SH-SY5Y (cell line): Measurements from ENCODE around the gene CLMN.

ENCODE experiments used
- GATA2 ChIP-seq: IDR thresholded peaks from 2 replicates; pipeline ENCODE4 v1.6.1; 2011; ENCODE audit warnings: mild to moderate bottlenecking, low read depth, low read length
- GATA3 ChIP-seq: IDR thresholded peaks from 2 replicates; pipeline ENCODE4 v1.6.1; 2011; ENCODE audit warnings: low read depth, mild to moderate bottlenecking, low read length, moderate library complexity

CLMN gene

DNA sequence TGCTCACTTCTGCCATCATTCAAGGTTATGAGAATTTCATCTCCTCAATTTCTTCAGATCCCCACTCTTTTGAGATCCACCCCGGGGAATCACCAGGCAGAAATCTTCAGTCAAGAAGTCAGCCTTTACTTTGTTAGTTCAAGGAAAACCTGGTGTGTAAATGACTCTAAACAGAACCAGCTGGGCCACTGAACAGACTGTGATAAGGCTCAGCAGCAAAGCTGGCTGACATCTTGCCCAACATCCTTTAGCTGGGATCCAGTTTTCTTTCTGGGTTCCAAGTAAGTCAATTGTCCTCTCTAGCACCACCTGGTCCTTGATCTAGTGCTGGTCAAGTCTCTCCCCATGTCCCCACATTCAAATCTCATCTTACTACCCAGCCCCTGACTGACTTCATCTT, 11.6 kb downstream of the CLMN start:
- TF ChIP-seq GATA2 (no peak), GATA3 (no peak)

DNA sequence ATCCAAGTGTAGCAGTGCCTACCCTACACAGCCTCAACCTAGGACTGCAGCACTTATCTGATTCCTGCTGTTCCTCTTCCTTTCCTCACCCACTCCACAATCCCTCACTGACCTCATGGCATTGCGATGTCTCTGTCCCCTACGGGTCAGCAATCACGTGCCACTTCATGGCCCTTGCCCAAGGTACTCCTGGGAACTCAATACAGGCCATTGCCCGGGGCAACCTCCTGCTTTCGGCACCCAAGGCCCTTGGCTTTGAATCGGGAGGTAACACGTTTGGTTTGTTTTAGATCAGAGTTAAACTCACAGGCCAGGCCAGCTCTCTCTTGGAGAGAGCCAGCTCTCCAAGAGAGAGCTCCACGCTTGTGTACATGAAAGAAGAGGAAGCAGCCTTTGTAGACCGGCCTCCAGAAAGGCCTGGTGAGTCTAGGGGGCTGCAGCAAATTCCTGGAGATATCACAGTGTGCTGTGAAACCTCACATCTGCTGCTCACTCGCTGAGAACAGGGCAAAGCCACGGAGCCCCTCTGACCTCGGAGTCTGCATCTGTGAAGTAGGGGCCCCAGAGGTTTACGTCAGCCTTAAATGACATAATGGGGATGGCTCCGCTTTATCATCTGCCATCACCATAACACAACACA, 12.2 kb downstream of the CLMN start:
- no peak for TF ChIP-seq GATA3
- TF ChIP-seq GATA2, result peak; percentile 48; the same call in 1 of the 2 replicates

DNA sequence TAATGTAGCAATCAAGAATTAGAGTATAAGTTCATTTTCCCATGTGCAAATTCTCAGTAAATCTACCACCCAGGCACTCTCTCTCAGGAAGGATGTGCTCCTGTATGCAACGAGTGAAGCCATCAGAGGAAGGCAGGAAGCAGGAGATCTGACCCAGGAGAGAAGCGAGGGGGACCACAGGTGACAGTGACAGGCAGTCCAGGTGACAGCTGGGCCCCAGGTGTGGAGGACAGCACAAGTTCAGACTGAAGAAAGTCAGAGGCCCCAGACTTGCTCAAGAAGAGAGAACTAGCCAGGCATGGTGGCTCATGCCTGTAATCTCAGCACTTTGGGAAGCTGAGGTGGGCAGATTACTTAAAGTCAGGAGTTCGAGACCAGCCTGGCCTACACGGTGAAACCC, 13.8 kb downstream of the CLMN start:
- TF ChIP-seq GATA3, result no peak
- TF ChIP-seq GATA2, result no peak

DNA sequence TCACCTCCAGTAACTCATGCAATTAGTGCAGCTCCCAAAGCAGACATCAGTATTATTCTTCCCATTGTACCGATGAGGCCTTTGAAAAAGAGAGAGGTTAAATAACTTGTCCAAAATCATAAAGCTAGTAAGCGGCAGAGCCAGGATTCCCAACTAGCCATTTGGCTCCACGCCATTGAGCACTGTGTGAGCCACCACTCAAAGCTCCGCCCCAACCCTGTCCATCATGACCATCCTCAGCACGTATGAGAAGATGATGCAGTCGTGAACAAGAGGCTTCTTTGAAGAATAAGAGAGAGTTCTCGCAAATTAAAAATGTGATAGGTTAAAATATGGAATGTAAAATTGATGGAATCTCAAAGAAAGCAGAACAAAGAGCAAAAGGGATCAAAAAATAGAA, 14.6 kb downstream of the CLMN start:
- TF ChIP-seq GATA2 (no peak), GATA3 (no peak)

DNA sequence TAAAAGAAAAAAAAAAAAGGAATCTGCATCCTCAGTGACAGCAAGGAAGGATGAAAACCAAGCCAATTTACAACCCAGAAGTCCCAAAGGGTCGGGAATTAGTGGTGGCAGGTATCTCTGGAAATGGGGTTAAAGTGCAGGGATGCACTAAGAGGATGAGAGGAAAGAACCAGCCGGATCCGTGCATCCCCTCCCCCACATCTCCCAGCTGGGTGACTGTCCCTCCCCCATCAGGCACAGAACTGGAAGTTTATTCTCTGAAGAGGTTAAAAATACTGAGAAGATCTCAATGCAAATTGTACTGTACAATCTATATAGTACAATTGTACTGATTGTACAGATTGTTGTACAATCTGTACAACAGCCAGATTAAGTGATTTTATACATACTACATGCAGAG, 15.4 kb downstream of the CLMN start:
- TF ChIP-seq GATA3, result no peak
- TF ChIP-seq GATA2, result no peak

DNA sequence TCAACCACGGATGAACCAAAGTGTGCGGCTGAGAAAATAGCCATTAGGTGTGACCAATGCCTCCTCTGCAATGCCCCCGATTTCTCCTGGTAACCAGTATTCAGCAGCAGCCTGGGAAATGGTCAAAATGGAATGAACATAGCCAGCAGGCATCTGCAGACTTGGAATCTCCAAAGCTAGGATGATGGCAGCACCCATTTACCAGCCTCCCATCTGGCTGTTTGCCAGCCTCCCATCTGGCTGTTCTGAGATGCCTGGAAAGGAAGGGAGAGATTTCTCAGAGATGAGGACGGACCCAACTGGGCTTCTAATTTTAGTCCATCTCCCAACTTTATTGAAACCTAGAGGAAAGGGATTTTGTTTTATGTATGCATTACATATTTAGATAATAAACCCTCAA, 16.2 kb downstream of the CLMN start:
- peak; percentile 51 for TF ChIP-seq GATA2
- TF ChIP-seq GATA3, result no peak

DNA sequence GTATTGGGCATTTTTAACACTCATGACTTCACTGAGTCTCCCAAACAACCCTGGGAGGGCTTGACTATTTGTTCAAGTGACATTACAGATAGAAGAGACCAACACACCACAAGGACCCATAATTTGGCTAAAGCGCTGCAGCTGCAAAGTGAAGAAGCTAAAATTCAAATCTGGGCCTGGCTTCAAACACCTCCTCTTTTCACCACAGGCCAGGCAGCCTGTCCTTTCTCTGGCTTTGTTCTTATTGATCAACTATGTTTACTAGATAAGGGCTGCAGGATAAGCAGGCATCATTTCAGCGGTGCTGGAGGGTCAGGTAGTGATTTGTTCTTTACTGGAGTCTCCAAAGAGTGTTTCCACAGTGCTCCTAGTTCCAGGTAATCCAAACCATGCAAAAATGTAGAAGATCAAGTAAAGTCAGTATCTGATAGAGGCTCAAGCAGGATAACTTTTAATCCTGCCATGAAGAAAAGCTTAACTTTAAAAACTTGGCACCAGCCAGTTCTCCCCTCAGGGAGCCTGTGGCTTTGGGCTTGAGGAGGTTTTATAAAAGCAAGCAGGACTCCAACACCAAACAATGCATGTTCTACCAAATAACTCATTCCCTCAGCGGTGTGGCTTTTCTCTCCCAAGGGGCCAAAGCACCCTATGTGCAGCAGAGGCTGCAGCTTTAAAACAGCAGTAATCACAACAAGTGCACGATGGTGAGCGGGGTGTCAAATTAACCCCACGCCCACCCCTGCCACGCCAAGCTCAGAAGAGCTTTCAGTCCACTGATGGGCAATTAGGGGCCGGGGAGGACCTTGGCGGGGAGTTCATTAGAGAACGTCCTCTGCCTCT, 16.8 kb downstream of the CLMN start:
- no peak for TF ChIP-seq GATA2
- TF ChIP-seq GATA3, result no peak

DNA sequence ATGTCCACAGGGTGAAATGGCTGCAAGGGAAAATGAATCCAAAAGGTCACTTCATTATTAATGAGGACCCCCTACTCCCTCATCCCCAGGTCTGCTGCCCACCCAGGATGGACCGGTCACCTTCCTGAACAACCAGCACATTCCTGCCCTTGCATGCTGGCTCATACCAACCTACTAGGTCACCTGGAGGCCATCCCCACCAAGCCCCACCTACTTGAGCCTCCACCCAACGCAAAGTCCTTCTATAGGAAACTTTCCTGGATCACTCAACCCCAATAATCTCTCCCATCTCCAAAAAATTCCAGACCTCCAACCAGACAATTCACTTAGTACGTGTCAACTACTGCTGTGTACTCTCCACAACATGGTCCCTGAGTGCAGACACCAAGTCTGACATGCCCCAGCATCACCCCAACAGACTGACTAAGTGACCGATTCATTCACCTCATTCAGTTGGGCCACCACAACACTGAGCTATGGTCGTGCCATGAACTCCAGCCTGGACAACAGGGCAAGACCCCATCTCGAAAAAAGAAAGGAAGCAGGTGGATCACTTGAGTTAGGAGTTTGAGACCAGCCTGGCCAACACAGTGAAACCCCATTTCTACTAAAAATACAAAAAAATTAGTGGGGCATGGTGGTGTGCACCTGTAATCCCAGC, 18.1 kb downstream of the CLMN start:
- no peak for TF ChIP-seq GATA3
- no peak for TF ChIP-seq GATA2

DNA sequence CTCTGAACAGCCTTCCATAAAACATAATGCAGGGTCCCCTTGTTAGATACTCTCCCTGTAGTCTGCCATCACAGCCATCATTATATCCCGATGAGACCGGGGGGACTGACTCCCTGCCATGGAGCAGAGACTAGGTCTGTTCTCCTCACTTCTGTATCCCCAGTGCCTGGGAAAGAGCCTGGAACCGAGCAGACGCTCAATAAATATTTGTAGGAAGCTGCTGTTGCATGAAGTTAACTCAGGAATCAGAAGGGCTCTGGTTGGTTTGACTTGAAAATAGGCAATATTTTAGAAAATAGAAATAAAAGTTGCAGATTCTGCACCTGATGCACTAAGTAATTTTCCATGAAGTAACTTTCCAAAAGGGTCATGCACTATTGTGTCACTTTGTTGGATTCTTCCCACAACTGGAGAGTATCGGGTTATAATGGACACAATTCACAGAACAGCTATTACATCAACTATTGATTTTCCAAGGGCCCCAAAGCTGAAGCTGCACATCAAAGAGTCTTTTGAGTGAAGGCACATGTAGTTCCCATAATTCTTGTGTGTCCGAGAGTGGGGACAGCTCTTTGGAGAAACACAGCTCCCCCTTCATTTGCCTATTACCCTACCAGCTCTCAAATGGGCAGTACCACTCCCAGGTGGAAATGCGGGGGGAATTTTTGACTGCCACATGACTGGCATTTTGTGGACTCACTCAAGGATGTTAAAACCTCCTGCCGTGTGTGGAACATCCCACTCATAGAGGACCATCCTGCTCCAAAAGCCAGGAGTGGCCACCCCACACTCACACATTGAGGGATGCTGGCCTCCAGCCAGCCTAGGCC, 18.8 kb downstream of the CLMN start:
- TF ChIP-seq GATA2 (no peak), GATA3 (no peak)

DNA sequence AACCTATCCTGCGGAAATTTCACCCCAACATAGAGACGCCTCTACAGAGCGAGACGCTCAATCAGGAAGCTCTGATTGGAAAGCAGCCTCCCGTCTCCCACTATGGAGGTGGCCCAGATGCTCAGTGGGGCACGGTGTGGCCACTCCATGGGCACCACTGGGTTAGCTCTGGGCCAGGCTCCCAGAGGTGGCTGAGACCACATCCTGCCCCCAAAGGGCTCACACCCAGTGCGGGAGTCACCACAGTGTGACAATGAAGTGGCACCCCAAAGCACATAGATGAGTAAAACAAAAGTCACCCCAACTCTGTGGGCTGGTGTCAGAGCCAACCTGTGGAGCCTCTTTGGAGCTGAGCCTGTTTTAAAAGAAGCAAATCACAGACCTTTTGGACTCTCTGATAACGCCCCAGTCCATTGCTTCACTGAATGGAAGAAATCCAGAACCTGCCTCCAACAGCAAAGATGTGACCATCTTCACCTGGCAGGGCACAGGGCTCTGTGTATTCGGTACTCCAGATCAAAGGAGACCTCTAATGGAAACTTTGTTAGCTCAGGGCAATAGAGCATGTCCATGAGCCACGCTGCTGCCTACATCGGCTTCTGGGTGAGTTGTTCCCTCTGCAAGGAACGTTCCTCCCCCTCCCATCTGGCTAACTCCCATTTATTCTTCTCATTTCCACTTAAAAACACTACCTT, 19.6 kb downstream of the CLMN start:
- no peak for TF ChIP-seq GATA3
- no peak for TF ChIP-seq GATA2

DNA sequence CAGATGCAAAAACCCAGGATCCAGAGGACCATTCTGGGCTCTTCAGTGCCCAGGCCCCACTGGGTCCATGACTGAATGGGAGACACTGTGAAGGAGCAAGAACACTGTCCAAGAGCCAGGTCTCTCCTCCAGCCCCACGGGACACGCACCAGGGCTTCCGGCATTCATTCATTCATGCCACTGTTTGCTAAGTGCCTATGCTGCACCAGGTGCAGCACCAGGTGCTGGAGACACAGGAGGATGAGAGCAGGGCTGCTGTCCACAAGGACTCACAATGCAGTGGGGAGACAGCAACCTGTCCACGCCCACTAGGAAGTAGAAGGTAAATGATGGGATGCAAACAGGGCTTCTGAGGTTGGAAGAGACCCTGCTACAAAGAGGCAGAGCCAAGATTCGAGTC, 20.4 kb downstream of the CLMN start:
- TF ChIP-seq GATA3 (no peak), GATA2 (no peak)

DNA sequence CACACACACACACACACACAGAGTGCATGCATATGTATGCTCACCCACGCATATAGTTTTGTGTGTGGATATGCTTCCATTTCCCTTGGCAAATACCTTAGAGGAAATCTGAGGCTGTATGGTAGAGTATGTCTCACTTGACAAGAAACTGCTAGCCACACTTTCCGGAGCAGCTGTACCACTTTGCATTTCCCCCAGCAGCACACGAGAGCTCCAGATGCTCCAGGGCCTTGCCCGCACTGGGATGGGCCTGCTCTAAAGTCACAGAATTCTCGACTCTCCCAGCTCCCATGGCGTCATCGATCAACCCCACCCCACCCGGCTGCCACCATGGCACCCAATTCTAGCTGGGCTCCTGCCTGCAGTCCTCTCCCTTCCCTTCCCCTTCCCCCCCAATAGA, 21.9 kb downstream of the CLMN start:
- TF ChIP-seq GATA2 (no peak), GATA3 (no peak)

DNA sequence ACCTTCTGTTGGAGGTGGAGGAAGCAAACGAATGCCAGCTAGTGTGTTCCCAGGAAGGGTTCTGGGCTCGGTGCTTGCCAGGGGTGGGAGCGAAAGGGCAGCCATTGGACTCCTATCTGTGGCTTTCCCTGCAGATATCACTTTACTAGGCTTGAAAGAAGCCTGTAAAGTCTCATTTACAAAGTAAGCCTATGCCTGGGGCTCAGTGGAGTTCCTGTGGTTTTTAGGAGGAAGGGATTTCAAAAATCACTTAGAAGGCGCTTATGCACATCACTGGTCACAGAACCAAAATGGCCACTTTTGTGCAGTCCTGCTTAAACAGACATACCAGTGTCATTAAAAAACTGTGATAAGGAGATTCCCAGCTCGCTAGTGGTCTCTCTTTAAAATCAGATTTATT, 22.7 kb downstream of the CLMN start:
- TF ChIP-seq GATA3 (no peak), GATA2 (no peak)
